Measurements from ENCODE around the gene IKZF3.

The IKZF3 gene

GRCh38 chr17:39765766-39766165, 98.3 kb downstream of the IKZF3 start:
- TF ChIP-seq GATA2 (IDR thresholded peaks at IDR 0.05; ENCODE audit: low read depth, low read length) (no peak), GATA3 (IDR thresholded peaks at IDR 0.05; ENCODE audit: low read depth, low read length) (no peak)

- TF ChIP-seq GATA2 (IDR thresholded peaks at IDR 0.05; ENCODE audit: low read depth, low read length), result no peak
- TF ChIP-seq GATA3 (IDR thresholded peaks at IDR 0.05; ENCODE audit: low read depth, low read length), result no peak
Measured at GRCh38 chr17:39765175-39765574, 98.9 kb downstream of the IKZF3 start.

- no peak for TF ChIP-seq GATA3 (IDR thresholded peaks at IDR 0.05; ENCODE audit: low read depth, low read length)
- no peak for TF ChIP-seq GATA2 (IDR thresholded peaks at IDR 0.05; ENCODE audit: low read depth, low read length)
Measured at GRCh38 chr17:39763051-39763820, 100.9 kb downstream of the IKZF3 start.

- no peak for TF ChIP-seq GATA3 (IDR thresholded peaks at IDR 0.05; ENCODE audit: low read depth, low read length)
- no peak for TF ChIP-seq GATA2 (IDR thresholded peaks at IDR 0.05; ENCODE audit: low read depth, low read length)
Measured at GRCh38 chr17:39761861-39762496, 102.1 kb downstream of the IKZF3 start.

GRCh38 chr17:39759204-39759603, 104.9 kb downstream of the IKZF3 start:
- TF ChIP-seq GATA2 (IDR thresholded peaks at IDR 0.05; ENCODE audit: low read depth, low read length) (no peak), GATA3 (IDR thresholded peaks at IDR 0.05; ENCODE audit: low read depth, low read length) (no peak)

GRCh38 chr17:39757931-39758873, 105.9 kb downstream of the IKZF3 start:
- TF ChIP-seq GATA2 (IDR thresholded peaks at IDR 0.05; ENCODE audit: low read depth, low read length), result no peak
- TF ChIP-seq GATA3 (IDR thresholded peaks at IDR 0.05; ENCODE audit: low read depth, low read length), result no peak

- TF ChIP-seq GATA3 (IDR thresholded peaks at IDR 0.05; ENCODE audit: low read depth, low read length) (no peak), GATA2 (IDR thresholded peaks at IDR 0.05; ENCODE audit: low read depth, low read length) (no peak)
Measured at GRCh38 chr17:39757176-39757662, 106.9 kb downstream of the IKZF3 start.

GRCh38 chr17:39756380-39757079, 107.6 kb downstream of the IKZF3 start:
- TF ChIP-seq GATA3 (IDR thresholded peaks at IDR 0.05; ENCODE audit: low read depth, low read length), result no peak
- TF ChIP-seq GATA2 (IDR thresholded peaks at IDR 0.05; ENCODE audit: low read depth, low read length), result no peak

GRCh38 chr17:39755554-39756379, 108.3 kb downstream of the IKZF3 start:
- TF ChIP-seq GATA3 (IDR thresholded peaks at IDR 0.05; ENCODE audit: low read depth, low read length) (no peak), GATA2 (IDR thresholded peaks at IDR 0.05; ENCODE audit: low read depth, low read length) (no peak)

GRCh38 chr17:39754958-39755553, 109.1 kb downstream of the IKZF3 start:
- TF ChIP-seq GATA2 (IDR thresholded peaks at IDR 0.05; ENCODE audit: low read depth, low read length), result no peak
- TF ChIP-seq GATA3 (IDR thresholded peaks at IDR 0.05; ENCODE audit: low read depth, low read length), result no peak

- TF ChIP-seq GATA3 (IDR thresholded peaks at IDR 0.05; ENCODE audit: low read depth, low read length), result no peak
- no peak for TF ChIP-seq GATA2 (IDR thresholded peaks at IDR 0.05; ENCODE audit: low read depth, low read length)
Measured at GRCh38 chr17:39754161-39754957, 109.8 kb downstream of the IKZF3 start.
